Nephron (organoid): ENCODE data around the gene CCNJL.

Experiments used
- H3K27ac Mint-ChIP-seq, 3 experiments: 2 replicates each; pipeline ENCODE4 v1.8.0; 2020; ENCODE audit warnings: mixed read lengths in 3 of 3, mild to moderate bottlenecking in 2 of 3, moderate library complexity in 1 of 3
- H3K27me3 Mint-ChIP-seq: 2 replicates; pipeline ENCODE4 v1.8.0; 2021; ENCODE audit warnings: low read depth, mild to moderate bottlenecking, moderate library complexity, mixed read lengths
- H3K36me3 Mint-ChIP-seq: 2 replicates; pipeline ENCODE4 v1.8.0; 2020; ENCODE audit warnings: low read depth, mixed read lengths
- H3K4me1 Mint-ChIP-seq: 2 replicates; pipeline ENCODE4 v1.8.0; 2020; ENCODE audit warnings: mixed read lengths
- H3K4me3 Mint-ChIP-seq, 3 experiments: 2 replicates each; pipeline ENCODE4 v1.8.0; 2020; ENCODE audit warnings: mild to moderate bottlenecking in 3 of 3, mixed read lengths in 3 of 3, moderate library complexity in 2 of 3
- H3K9me3 Mint-ChIP-seq: 2 replicates; pipeline ENCODE4 v1.8.0; 2020; ENCODE audit warnings: mixed read lengths
- CTCF ChIP-seq, 3 experiments: fragments of 200-600 bp; sonication (generic); IDR thresholded peaks; one replicate each; pipeline ENCODE4 v1.5.0; 2021; ENCODE audit warnings: antibody characterized with exemption in 3 of 3; ENCODE audit not compliant: unreplicated experiment in 3 of 3

CCNJL gene

GRCh38 chr5:160231783-160232342 lies 80.5 kb downstream of the CCNJL start:
- no peak overlapping the region for H3K27ac Mint-ChIP-seq
- H3K36me3 Mint-ChIP-seq, result no peaks in the 10 kb centered on the region
- H3K27me3 Mint-ChIP-seq, result peaks cover 6% of the 10 kb centered on the region
- H3K4me3 Mint-ChIP-seq, result no peak overlapping the region
- peaks cover 4% of the 10 kb centered on the region for H3K9me3 Mint-ChIP-seq
- no peaks in the 10 kb centered on the region for H3K4me1 Mint-ChIP-seq
- no peak for TF ChIP-seq CTCF (IDR thresholded peaks at IDR 0.05; ENCODE audit: unreplicated experiment in 3 of 3)

GRCh38 chr5:160230686-160231527 lies 81.5 kb downstream of the CCNJL start:
- H3K4me1 Mint-ChIP-seq, result no peaks in the 10 kb centered on the region
- H3K4me3 Mint-ChIP-seq, result no peak overlapping the region
- H3K36me3 Mint-ChIP-seq, result no peaks in the 10 kb centered on the region
- H3K27ac Mint-ChIP-seq, result no peak overlapping the region
- peaks cover 6% of the 10 kb centered on the region for H3K27me3 Mint-ChIP-seq
- no peak for TF ChIP-seq CTCF (IDR thresholded peaks at IDR 0.05; ENCODE audit: unreplicated experiment in 3 of 3)
- H3K9me3 Mint-ChIP-seq, result peaks cover 4% of the 10 kb centered on the region

- no peak within 1 kb of the TSS for H3K4me3 Mint-ChIP-seq
- H3K27ac Mint-ChIP-seq, result no peak within 1 kb of the TSS
- H3K9me3 Mint-ChIP-seq, result no peaks in the 10 kb centered on the region
- no peaks in the 10 kb centered on the region for H3K36me3 Mint-ChIP-seq
- H3K27me3 Mint-ChIP-seq, result peaks cover 3% of the 10 kb centered on the region
- TF ChIP-seq CTCF (IDR thresholded peaks at IDR 0.05; ENCODE audit: unreplicated experiment in 3 of 3), result no peak
- no peaks in the 10 kb centered on the region for H3K4me1 Mint-ChIP-seq
Observed at GRCh38 chr5:160229190-160229742, 83.1 kb downstream of the CCNJL start, which contains the start of gene FABP6. TSS of gene FABP6 (plus strand) at chr5:160229506. CDS start at chr5:160229558, 52 bp downstream.

GRCh38 chr5:160227012-160227411 lies 85.4 kb downstream of the CCNJL start:
- Mint-ChIP-seq H3K36me3 (no peaks in the 10 kb centered on the region), H3K4me1 (no peaks in the 10 kb centered on the region), H3K4me3 (no peak overlapping the region), H3K9me3 (no peaks in the 10 kb centered on the region), H3K27me3 (peaks cover 3% of the 10 kb centered on the region), H3K27ac (no peak overlapping the region)
- no peak for TF ChIP-seq CTCF (IDR thresholded peaks at IDR 0.05; ENCODE audit: unreplicated experiment in 3 of 3)

- Mint-ChIP-seq H3K4me3 (no peak overlapping the region), H3K36me3 (no peaks in the 10 kb centered on the region), H3K4me1 (no peaks in the 10 kb centered on the region), H3K27me3 (no peaks in the 10 kb centered on the region), H3K27ac (no peak overlapping the region), H3K9me3 (no peaks in the 10 kb centered on the region)
- TF ChIP-seq CTCF (IDR thresholded peaks at IDR 0.05; ENCODE audit: unreplicated experiment in 3 of 3), result no peak
Observed at GRCh38 chr5:160221082-160221481, 91.3 kb downstream of the CCNJL start.
